ENCODE data around the gene ZCCHC14. TPM values are rescaled to one million over a fixed set of nuclear protein-coding genes. Genes with fewer than 3 reads are reported as not detected.
"Not testable (repeated sequence)": the region's sequence is repeated elsewhere in the genome, so short reads cannot be mapped to it uniquely, and the experiment has no call there.

Gene ZCCHC14
- total RNA-seq, 2 donors from 2014 or later, result 24.5 to 24.6 TPM

DNA sequence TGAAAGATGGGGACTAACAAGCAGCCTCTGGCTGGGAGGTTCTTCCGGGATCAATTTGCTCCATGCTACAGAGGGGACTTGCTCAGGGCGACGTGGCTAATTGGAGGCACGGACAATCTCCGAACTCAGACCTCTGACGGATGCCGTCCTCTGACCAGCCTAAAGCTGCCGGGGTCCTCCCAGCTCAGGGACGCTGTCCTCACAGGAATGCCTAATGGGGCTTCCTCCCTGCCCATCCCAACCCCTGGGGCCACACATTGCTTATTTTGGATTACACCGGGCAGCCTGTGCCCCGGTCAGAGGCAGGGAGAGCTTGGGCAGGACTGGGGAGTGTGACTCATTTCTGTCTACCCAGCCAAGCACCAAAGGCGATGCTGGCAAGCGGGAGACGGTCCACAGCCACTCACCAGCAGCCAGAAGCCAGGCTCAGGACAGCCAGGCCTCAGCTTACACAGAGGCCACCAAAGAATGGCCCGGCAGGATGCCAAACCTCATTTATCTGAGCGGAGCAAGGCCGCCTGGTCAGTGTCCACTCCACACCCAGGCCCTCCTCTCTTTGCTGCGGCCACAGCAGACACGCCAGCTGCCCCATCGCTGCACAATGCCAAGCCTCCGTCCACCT is 25.7 kb upstream of the ZCCHC14 start:
- H3K4me1 ChIP-seq; H3K4me3 ChIP-seq; H3K27me3 ChIP-seq; intact Hi-C loops (cut with DNase I); H3K27ac ChIP-seq; H3K36me3 ChIP-seq; H3K9me3 ChIP-seq; H3K9ac ChIP-seq (ENCODE audit: low read depth in 2 of 2, low read length in 2 of 2): not testable (repeated sequence)
- peak; percentile 53 for DNase-seq

DNA sequence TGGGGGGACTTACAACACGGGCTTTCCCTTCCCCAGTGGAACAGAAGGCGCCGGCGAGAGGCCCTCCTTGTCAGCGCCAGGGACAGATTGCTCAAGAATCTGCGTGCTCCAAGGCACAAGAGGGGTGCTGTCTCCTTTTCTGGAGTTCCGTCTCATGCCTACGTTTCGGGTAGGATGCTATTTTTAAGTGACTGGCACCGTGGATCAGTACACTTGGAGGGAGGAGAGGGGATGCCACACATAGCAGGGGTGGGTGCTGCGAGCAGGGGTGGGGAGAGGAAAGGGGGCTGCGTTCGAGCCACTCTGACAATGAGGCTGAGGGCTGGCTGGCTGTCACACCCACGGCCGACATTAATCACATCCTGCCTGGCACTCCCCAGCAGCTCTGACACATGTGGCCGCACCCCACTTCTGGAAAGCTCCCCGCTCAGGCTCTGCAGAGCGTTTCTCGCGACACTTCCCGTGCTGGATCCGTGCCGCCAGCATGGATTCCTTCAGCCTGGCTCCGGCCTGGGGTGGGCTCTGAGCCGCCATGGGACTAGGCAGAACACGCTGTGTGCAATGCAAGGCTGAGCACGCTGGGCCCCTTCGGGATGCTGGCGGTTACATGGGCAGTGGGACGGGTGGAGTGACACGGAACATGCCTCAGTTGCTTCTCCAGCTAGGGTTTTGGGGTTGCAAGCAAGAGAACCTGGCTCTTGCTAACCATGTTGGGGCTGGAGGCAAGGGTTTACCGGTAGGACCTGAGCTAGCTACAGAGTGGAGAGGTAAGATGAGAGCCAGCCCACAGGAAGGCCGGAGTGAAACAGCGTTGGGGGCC is 25.0 kb upstream of the ZCCHC14 start:
- intact Hi-C loops (cut with DNase I); H3K4me3 ChIP-seq; H3K27me3 ChIP-seq; H3K9me3 ChIP-seq; H3K4me1 ChIP-seq; H3K9ac ChIP-seq (ENCODE audit: low read depth in 2 of 2, low read length in 2 of 2); H3K36me3 ChIP-seq; H3K27ac ChIP-seq: not testable (repeated sequence)
- DNase-seq, result peak; percentile 38

DNA sequence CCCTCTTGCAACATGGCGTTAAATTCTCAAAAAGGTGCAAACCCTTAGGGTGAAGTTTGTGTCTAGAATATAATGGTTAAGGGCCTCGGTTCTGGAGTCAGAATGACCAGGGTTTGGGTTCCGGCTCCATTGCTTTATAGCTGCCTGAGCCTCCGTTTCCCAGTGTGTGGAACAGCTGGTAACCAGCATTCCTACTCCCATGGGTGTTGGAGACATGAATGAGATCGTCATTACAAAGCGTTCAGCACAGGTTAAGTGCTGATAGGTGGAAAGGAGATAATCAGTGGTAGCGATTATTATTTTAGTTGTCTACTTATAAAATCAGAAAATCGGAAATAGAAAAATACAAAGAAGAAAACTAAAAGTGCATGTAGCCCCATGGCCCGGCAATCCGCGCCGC is 23.5 kb upstream of the ZCCHC14 start:
- DNase-seq, result no peak
- Histone ChIP-seq H3K4me1 (no peaks in the 10 kb centered on the region), H3K27ac (no peak overlapping the region), H3K9me3 (no peaks in the 10 kb centered on the region), H3K9ac (ENCODE audit: low read depth in 2 of 2, low read length in 2 of 2) (no peak overlapping the region), H3K27me3 (no peaks in the 10 kb centered on the region), H3K4me3 (no peak overlapping the region), H3K36me3 (no peaks in the 10 kb centered on the region)
- intact Hi-C loops (cut with DNase I), result no loop called here
- TF ChIP-seq, protein P1, sequence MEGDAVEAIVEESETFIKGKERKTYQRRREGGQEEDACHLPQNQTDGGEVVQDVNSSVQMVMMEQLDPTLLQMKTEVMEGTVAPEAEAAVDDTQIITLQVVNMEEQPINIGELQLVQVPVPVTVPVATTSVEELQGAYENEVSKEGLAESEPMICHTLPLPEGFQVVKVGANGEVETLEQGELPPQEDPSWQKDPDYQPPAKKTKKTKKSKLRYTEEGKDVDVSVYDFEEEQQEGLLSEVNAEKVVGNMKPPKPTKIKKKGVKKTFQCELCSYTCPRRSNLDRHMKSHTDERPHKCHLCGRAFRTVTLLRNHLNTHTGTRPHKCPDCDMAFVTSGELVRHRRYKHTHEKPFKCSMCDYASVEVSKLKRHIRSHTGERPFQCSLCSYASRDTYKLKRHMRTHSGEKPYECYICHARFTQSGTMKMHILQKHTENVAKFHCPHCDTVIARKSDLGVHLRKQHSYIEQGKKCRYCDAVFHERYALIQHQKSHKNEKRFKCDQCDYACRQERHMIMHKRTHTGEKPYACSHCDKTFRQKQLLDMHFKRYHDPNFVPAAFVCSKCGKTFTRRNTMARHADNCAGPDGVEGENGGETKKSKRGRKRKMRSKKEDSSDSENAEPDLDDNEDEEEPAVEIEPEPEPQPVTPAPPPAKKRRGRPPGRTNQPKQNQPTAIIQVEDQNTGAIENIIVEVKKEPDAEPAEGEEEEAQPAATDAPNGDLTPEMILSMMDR (IDR thresholded peaks at IDR 0.05), result no peak

DNA sequence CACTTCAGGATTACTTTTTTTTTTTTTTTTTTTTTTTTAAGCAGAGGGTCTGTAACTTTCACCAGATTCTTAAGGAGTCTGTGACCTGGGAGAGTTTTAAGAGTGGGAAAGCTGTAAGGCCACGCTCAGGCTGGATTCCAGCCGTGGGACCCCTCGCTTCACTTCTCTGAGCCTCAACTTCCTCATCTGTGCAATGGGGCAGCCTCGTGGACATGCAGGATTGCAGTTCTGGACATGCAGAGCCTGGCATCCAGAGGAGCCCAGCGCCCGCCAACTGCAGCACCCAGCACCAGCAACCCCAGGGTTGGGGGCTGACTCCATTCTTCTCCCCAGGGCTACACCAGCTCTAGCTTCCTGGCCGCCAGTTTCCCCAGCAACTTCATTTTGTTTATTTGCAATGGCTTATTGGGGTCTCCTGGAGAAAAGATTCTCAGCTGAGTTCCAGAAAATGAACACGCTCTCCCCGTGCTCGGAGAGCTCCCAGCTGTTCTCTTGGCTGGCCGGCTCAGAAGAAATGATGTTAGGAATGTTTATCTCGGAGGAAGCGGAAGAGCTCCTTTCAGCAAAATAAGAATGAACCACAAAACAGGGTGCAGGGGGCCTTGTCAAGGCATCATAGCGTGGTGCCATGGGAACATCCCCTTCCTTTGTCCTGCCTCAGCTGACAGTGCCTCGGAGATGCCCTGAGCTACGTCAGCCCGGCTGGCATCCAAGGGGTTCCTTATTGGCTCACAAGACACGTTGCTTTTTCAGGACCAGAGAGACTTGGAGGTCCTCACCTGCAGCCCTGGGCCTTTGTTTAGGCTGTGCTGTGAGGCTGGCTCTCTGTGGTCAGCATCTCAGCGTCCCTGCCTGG is 22.9 kb upstream of the ZCCHC14 start:
- TF ChIP-seq, protein P1 (IDR thresholded peaks at IDR 0.05), result no peak
- H3K27me3 ChIP-seq, result no peaks in the 10 kb centered on the region
- no peak overlapping the region for H3K9ac ChIP-seq (ENCODE audit: low read depth in 2 of 2, low read length in 2 of 2)
- intact Hi-C loops (cut with DNase I), result no loop called here
- no peaks in the 10 kb centered on the region for H3K36me3 ChIP-seq
- no peaks in the 10 kb centered on the region for H3K4me1 ChIP-seq
- no peaks in the 10 kb centered on the region for H3K9me3 ChIP-seq
- no peak overlapping the region for H3K4me3 ChIP-seq
- H3K27ac ChIP-seq, result no peak overlapping the region
- no peak for DNase-seq

DNA sequence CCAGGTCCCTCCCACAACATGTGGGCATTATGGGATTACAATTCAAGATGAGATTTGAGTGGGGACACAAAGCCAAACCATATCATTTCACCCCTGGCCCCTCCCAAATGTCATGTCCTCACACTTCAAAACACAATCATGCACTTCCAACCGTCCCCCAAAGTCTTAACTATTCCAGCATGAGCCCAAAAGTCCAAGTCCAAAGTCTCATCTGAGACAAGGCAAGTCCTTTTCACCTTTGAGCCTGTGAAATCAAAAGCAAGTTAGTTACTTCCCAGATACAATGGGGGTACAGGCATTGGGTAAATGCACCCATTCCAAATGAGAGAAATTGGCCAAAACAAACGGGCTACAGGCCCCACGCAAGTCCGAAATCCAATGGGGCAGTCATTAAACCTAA is 17.0 kb upstream of the ZCCHC14 start:
- intact Hi-C loops (cut with DNase I); H3K36me3 ChIP-seq; H3K27ac ChIP-seq; H3K4me3 ChIP-seq; H3K27me3 ChIP-seq; DNase-seq; H3K9ac ChIP-seq (ENCODE audit: low read depth in 2 of 2, low read length in 2 of 2); H3K9me3 ChIP-seq; H3K4me1 ChIP-seq: not testable (repeated sequence)

DNA sequence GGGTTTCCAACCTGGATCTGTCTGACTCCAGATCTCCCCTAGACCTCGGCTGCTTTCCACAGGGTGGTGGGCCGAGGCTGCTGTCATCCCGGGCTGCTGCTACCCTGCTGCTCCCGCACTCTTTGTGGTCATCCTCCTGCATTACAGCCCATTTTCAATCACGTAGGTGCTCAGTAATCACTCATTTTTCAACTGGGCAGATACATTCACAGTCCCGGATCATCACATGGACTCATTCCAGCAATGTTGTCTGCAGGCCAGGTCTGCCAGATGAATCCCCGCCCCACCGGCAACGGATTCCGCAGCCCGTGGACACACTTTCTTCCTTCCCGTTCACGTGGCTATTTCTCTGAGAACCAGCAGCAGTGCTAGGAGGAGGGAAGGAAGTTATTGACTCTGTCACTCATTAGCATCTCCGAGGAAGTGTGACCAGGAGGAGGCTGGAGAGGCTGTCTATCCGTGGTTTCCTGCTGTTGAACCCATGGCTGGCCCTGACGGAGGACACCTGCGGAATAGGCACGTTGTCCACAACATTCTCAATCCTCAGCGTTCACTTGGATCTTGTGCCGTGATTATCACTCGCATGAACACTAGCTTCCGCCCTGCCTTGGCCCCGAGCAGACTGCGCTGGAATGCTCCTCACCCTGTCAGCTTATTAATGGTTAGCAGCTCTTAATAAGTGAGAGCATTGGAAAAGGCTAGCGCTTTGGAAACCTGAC is 14.7 kb upstream of the ZCCHC14 start:
- H3K4me3 ChIP-seq, result no peak overlapping the region
- no peaks in the 10 kb centered on the region for H3K4me1 ChIP-seq
- H3K9ac ChIP-seq (ENCODE audit: low read depth in 2 of 2, low read length in 2 of 2), result peak overlapping the region in 1 of 2 donors; percentile 39
- no peaks in the 10 kb centered on the region for H3K27me3 ChIP-seq
- no peak overlapping the region for H3K27ac ChIP-seq
- no peak for DNase-seq
- H3K36me3 ChIP-seq, result no peaks in the 10 kb centered on the region
- H3K9me3 ChIP-seq, result no peaks in the 10 kb centered on the region
- intact Hi-C loops (cut with DNase I), result no loop called here
- TF ChIP-seq, protein P1 (IDR thresholded peaks at IDR 0.05), result no peak

All from colonic mucosa (tissue), 4 donors.